ENCODE data around the gene SLC45A3. TPM values are rescaled to one million over a fixed set of nuclear protein-coding genes. Genes with fewer than 3 reads are reported as not detected.

SLC45A3 gene
- total and polyA plus RNA-seq, 2 of the 8 experiments (the other 6 are each of a cell fraction or from before 2014, with no cell fraction given) = 13.0 to 14.3 TPM

DNA sequence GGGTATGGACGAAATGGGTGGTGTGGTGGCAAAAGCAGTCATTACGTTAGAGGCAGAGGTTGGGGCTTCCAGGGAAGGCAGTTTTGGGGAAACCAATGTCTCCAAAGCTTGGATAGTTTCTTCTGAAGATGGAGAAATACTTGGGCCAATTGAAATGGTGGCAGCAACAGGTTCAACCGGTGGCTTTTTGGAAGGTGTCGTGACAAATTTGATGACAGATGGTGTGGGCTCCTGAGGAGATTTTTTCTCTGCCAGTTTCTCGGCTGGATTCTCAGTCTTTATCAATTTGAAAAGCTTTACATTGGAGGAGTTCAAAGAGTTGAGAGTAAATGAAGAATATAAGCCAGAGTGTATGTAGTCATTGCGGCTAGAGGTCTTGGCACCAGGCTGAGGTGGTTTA, 60.0 kb downstream of the SLC45A3 start:
- no peak overlapping the region for H4K5ac ChIP-seq (ENCODE audit: insufficient read length, low read depth, low read length)
- no peak overlapping the region for H2BK5ac ChIP-seq (ENCODE audit: low read depth, low read length)
- no peak overlapping the region for H2BK120ac ChIP-seq (replicated peaks; ENCODE audit: low read depth, low read length)
- H3K9me3 ChIP-seq (ENCODE audit: insufficient read depth in 2 of 2, low read depth in 1 of 2, low read length in 1 of 2) = no peaks in the 10 kb centered on the region
- H2BK20ac ChIP-seq (ENCODE audit: low read length) = no peak overlapping the region
- no peak overlapping the region for H3K23ac ChIP-seq (ENCODE audit: insufficient read length)
- WGBS, 2 experiments (ENCODE audit: extremely low coverage in 1 of 2, insufficient coverage in 1 of 2, insufficient read length in 1 of 2, insufficient replicate concordance in 2 of 2, low coverage in 1 of 2, low lambda C conversion rate in 2 of 2, missing lambda C conversion rate in 1 of 2) = 84% methylated on average over 6 of the region's 6 CpGs; no CpG with 5 or more reads in 1 of the 2 experiments
- CTCF ChIA-PET (ENCODE audit: partially characterized antibody) = interaction anchor here (0.7 to 1.2 kb wide), 2 partner anchors 12 to 94 kb away, joined by 3 read pairs; no protein-coding TSS in a partner anchor
- peaks cover 16 to 69% (median 39%) of the 10 kb centered on the region in 4 experiments for H3K36me3 ChIP-seq (ENCODE audit: control insufficient read depth in 2 of 4, insufficient read depth in 4 of 4, low read length in 3 of 4)
- H3K4ac ChIP-seq (replicated peaks; ENCODE audit: insufficient read length, low read depth, low read length) = no peak overlapping the region
- no peak overlapping the region for H3K14ac ChIP-seq (ENCODE audit: insufficient read length)
- no peaks in the 10 kb centered on the region; the same call in 1 of the 2 replicates for H3K23me2 ChIP-seq (ENCODE audit: low read depth, low read length)
- H2BK12ac ChIP-seq (ENCODE audit: low read depth, low read length) = no peak overlapping the region
- no peak overlapping the region for H3K4me2 ChIP-seq (ENCODE audit: insufficient read depth in 1 of 2, low read depth in 2 of 2, low read length in 2 of 2)
- peaks cover 4 to 7% of the 10 kb centered on the region in 2 experiments for H4K20me1 ChIP-seq (replicated peaks in 1 of 2; ENCODE audit: control insufficient read depth in 1 of 2, insufficient read depth in 2 of 2, low read length in 2 of 2)
- H3K9ac ChIP-seq (replicated peaks in 1 of 4; ENCODE audit: extremely low read depth in 1 of 4, low read depth in 3 of 4, low read length in 3 of 4) = no peak overlapping the region
- H3K27me3 ChIP-seq (replicated peaks in 1 of 4; ENCODE audit: control insufficient read depth in 3 of 4, extremely low read depth in 1 of 4, insufficient read depth in 3 of 4, low read length in 3 of 4) = no peaks in the 10 kb centered on the region
- no peak overlapping the region for H3K56ac ChIP-seq (replicated peaks; ENCODE audit: insufficient read length, low read depth, low read length)
- POLR2A ChIA-PET (ENCODE audit: partially characterized antibody) = interaction anchor here (1.7 kb wide), 1 partner anchor 12 kb away, joined by 5 read pairs; the partner anchor contains the start of gene ELK4
- no peak overlapping the region for H4K91ac ChIP-seq (replicated peaks; ENCODE audit: insufficient read length, low read length)
- no peak overlapping the region for H2AFZ ChIP-seq (ENCODE audit: low read length)
- H3K27ac ChIP-seq (ENCODE audit: low read depth, low read length) = no peak overlapping the region
- H2BK15ac ChIP-seq (ENCODE audit: low read length) = no peak overlapping the region
- H3K79me1 ChIP-seq (ENCODE audit: low read depth, low read length) = no peaks in the 10 kb centered on the region
- no peak for DNase-seq (ENCODE audit: low read depth in 1 of 2, low spot score in 2 of 2)
- no peak overlapping the region for H3K4me3 ChIP-seq (ENCODE audit: extremely low read depth in 1 of 4, insufficient read depth in 2 of 4, low read depth in 3 of 4, low read length in 4 of 4)
- H2AK5ac ChIP-seq (ENCODE audit: low read depth, low read length) = no peak overlapping the region
- TF ChIP-seq BRCA1 (IDR thresholded peaks at IDR 0.05; ENCODE audit: low read depth, low read length) = no peak
- TF ChIP-seq ASH2L (IDR thresholded peaks at IDR 0.05; ENCODE audit: low read length) = no peak
- no peak for TF ChIP-seq JUND (IDR thresholded peaks at IDR 0.05; ENCODE audit: low read length)
- no peak for TF ChIP-seq CBX8 (IDR thresholded peaks at IDR 0.05; ENCODE audit: borderline replicate concordance, low read depth, low read length)
- TF ChIP-seq SIX5 (IDR thresholded peaks at IDR 0.05; ENCODE audit: low read depth, low read length) = no peak
- no peak for TF ChIP-seq TBP (IDR thresholded peaks at IDR 0.05; ENCODE audit: low read depth, low read length)
- no peak for TF ChIP-seq SP4 (IDR thresholded peaks at IDR 0.05; ENCODE audit: low read length)
- TF ChIP-seq CTBP2 (IDR thresholded peaks at IDR 0.05; ENCODE audit: borderline replicate concordance, insufficient read depth, insufficient read length, low read length) = no peak
- no peak for TF ChIP-seq HDAC2 (IDR thresholded peaks at IDR 0.05; ENCODE audit: borderline replicate concordance in 1 of 2, low read depth in 2 of 2, low read length in 2 of 2)
- no peaks in the 10 kb centered on the region for H3K4me1 ChIP-seq (replicated peaks in 1 of 4; ENCODE audit: control insufficient read depth in 3 of 4, insufficient read depth in 4 of 4, low read length in 3 of 4)
- H4K8ac ChIP-seq (ENCODE audit: extremely low read depth, insufficient read depth, low read length) = no peak overlapping the region
- no peak overlapping the region for H3K18ac ChIP-seq (ENCODE audit: extremely low read depth, low read length)
- no peak for FAIRE-seq
- peaks cover 0 to 32% of the 10 kb centered on the region in 2 experiments; a peak in 2 of 4 replicates for H3K79me2 ChIP-seq (ENCODE audit: control insufficient read depth in 1 of 2, insufficient read depth in 2 of 2, low read length in 2 of 2)

All from H1 (cell line).